Endothelial cell (in vitro differentiated cells): ENCODE results near the gene CDH22. TPM values are rescaled to one million over a fixed set of nuclear protein-coding genes. Genes with fewer than 3 reads are reported as not detected.

Experiments used
- DNase-seq: peaks from one replicate; pipeline ENCODE4 v3.0.0; 2021; ENCODE audit warnings: low spot score
- H3K27ac Mint-ChIP-seq: one replicate; pipeline ENCODE4 v1.8.0; 2021; ENCODE audit warnings: mixed read lengths, inconsistent platforms; ENCODE audit not compliant: unreplicated experiment
- H3K27me3 Mint-ChIP-seq: one replicate; pipeline ENCODE4 v1.8.0; 2021; ENCODE audit warnings: mild to moderate bottlenecking, moderate library complexity, mixed read lengths, inconsistent platforms; ENCODE audit not compliant: unreplicated experiment
- H3K36me3 Mint-ChIP-seq: one replicate; pipeline ENCODE4 v1.8.0; 2021; ENCODE audit warnings: mild to moderate bottlenecking, low read depth, mixed read lengths, inconsistent platforms; ENCODE audit not compliant: unreplicated experiment
- H3K4me1 Mint-ChIP-seq: one replicate; pipeline ENCODE4 v1.8.0; 2021; ENCODE audit warnings: mild to moderate bottlenecking, mixed read lengths, inconsistent platforms; ENCODE audit not compliant: unreplicated experiment
- H3K4me3 Mint-ChIP-seq: one replicate; pipeline ENCODE4 v1.8.0; 2021; ENCODE audit warnings: mild to moderate bottlenecking, mixed read lengths, inconsistent platforms; ENCODE audit not compliant: unreplicated experiment
- H3K9me3 Mint-ChIP-seq: one replicate; pipeline ENCODE4 v1.8.0; 2021; ENCODE audit warnings: mixed read lengths, inconsistent platforms; ENCODE audit not compliant: unreplicated experiment
- CTCF ChIP-seq: fragments of 200-600 bp; sonication (generic); IDR thresholded peaks from one replicate; pipeline ENCODE4 v1.5.0; 2021; ENCODE audit warnings: antibody characterized with exemption; ENCODE audit not compliant: unreplicated experiment
- total RNA-seq: library from RNA; stranded (reverse); fragmentation: NEBNext Ultra II Directional; extraction: Animal tissue kit (Norgen Biotek cat#: 25700); gene quantifications from one replicate; pipeline ENCODE4 v1.2.1, GENCODE V29; 2021; ENCODE audit not compliant: unreplicated experiment

Gene CDH22
- total RNA-seq, 1 donor from 2014 or later, result 1.3 TPM

DNA sequence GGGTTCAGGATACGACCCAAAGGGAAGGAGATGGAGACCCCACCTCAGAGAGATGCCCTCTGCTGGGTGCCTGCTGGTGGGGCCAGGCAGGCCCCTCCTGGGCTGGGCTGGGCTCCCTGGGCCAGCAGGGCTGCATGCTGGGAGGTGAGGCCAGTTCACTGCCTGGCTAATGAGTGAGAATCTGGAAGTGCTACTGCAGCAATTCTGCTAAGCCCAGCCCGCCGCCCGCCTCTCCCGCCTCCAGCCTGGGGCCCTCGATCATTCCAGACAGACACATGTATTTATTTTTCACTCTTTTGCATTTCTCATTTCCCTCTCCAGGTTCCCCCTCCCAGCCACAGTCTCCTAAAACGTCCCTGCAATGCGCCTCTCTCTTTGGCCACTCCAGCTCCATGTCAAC lies 79.6 kb downstream of the CDH22 start:
- no peak for TF ChIP-seq CTCF
- no peak for DNase-seq
- Mint-ChIP-seq H3K4me3 (no peak overlapping the region), H3K27ac (no peak overlapping the region), H3K9me3 (no peaks in the 10 kb centered on the region), H3K36me3 (no peaks in the 10 kb centered on the region), H3K27me3 (peaks cover 3% of the 10 kb centered on the region), H3K4me1 (peaks cover 8% of the 10 kb centered on the region)

- H3K4me1 Mint-ChIP-seq, result peaks cover 5% of the 10 kb centered on the region
- no peak for TF ChIP-seq CTCF
- no peak for DNase-seq
- H3K36me3 Mint-ChIP-seq, result no peaks in the 10 kb centered on the region
- H3K27ac Mint-ChIP-seq, result no peak overlapping the region
- no peaks in the 10 kb centered on the region for H3K9me3 Mint-ChIP-seq
- no peak overlapping the region for H3K4me3 Mint-ChIP-seq
- H3K27me3 Mint-ChIP-seq, result peaks cover 3% of the 10 kb centered on the region
These were observed 81.0 kb downstream of the CDH22 start for GRCh38 chr20:46227272-46227767.

- no peak for TF ChIP-seq CTCF
- H3K4me1 Mint-ChIP-seq, result peaks cover 5% of the 10 kb centered on the region
These were observed 81.7 kb downstream of the CDH22 start for GRCh38 chr20:46226602-46227001.

DNA sequence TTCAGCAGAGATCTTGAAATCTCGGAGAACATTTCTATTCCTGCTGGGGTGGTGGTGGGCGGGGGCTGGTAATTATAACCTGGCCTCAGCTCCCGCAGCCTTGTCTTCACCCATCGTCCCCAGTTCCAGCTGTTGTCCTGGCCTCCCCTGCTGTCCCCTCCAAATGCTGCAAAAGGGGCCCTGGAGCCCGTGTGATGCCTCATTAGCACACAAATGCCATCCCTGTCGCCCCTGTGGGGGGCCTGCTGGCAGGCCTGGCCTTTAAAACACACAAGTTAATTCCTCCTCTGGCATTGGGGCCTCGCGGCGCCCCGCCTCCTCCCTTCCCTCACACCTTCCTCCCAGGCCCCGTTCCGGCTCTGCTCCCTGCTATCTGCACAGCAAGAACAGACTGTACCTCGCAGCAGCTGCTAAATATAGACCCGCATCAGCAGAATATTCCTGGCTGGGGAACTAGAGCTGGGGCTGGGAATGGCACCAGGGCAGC lies 85.7 kb downstream of the CDH22 start:
- H3K4me3 Mint-ChIP-seq, result no peak overlapping the region
- TF ChIP-seq CTCF, result no peak

More at GRCh38 chr20:46226602-46227001, 81.7 kb downstream of the CDH22 start:
- DNase-seq, result no peak
- H3K27me3 Mint-ChIP-seq, result peaks cover 3% of the 10 kb centered on the region
- no peaks in the 10 kb centered on the region for H3K36me3 Mint-ChIP-seq
- H3K9me3 Mint-ChIP-seq, result no peaks in the 10 kb centered on the region
- no peak overlapping the region for H3K27ac Mint-ChIP-seq
- H3K4me3 Mint-ChIP-seq, result no peak overlapping the region

GRCh38 chr20:46221256-46221833 lies 87.0 kb downstream of the CDH22 start:
- no peaks in the 10 kb centered on the region for H3K36me3 Mint-ChIP-seq
- peaks cover 11% of the 10 kb centered on the region for H3K4me1 Mint-ChIP-seq
- no peak for DNase-seq
- H3K9me3 Mint-ChIP-seq, result no peaks in the 10 kb centered on the region
- no peak overlapping the region for H3K27ac Mint-ChIP-seq
- TF ChIP-seq CTCF, result no peak
- H3K27me3 Mint-ChIP-seq, result peaks cover 5% of the 10 kb centered on the region
- H3K4me3 Mint-ChIP-seq, result no peak overlapping the region

More for the DNA sequence above, 85.7 kb downstream of the CDH22 start:
- no peak for DNase-seq
- Mint-ChIP-seq H3K4me1 (peaks cover 11% of the 10 kb centered on the region), H3K27ac (no peak overlapping the region), H3K27me3 (peaks cover 5% of the 10 kb centered on the region), H3K36me3 (no peaks in the 10 kb centered on the region), H3K9me3 (no peaks in the 10 kb centered on the region)
